Activated naive CD8-positive, alpha-beta T cell (primary cell): ENCODE results near the gene GNB3.
"Not testable (repeated sequence)": the region's sequence is repeated elsewhere in the genome, so short reads cannot be mapped to it uniquely, and the experiment has no call there.

Experiments used
- H3K27ac Mint-ChIP-seq: one replicate; pipeline ENCODE4 v1.8.0; 2021; ENCODE audit warnings: mixed read lengths
- H3K27me3 Mint-ChIP-seq: one replicate; pipeline ENCODE4 v1.8.0; 2021; ENCODE audit warnings: mixed read lengths
- H3K36me3 Mint-ChIP-seq: one replicate; pipeline ENCODE4 v1.8.0; 2021; ENCODE audit warnings: mixed read lengths
- H3K4me1 Mint-ChIP-seq: one replicate; pipeline ENCODE4 v1.8.0; 2021; ENCODE audit warnings: low read depth, mixed read lengths
- H3K4me3 Mint-ChIP-seq: one replicate; pipeline ENCODE4 v1.8.0; 2021; ENCODE audit warnings: mild to moderate bottlenecking, mixed read lengths
- H3K9me3 Mint-ChIP-seq: one replicate; pipeline ENCODE4 v1.8.0; 2021; ENCODE audit warnings: low read depth, mixed read lengths

Gene GNB3

GRCh38 chr12:6888794-6889193, 48.1 kb downstream of the GNB3 start:
- not testable (repeated sequence) for H3K4me3 Mint-ChIP-seq, H3K27ac Mint-ChIP-seq, H3K27me3 Mint-ChIP-seq, H3K36me3 Mint-ChIP-seq, H3K9me3 Mint-ChIP-seq
- peaks cover 14% of the 10 kb centered on the region for H3K4me1 Mint-ChIP-seq

- not testable (repeated sequence) for H3K36me3 Mint-ChIP-seq, H3K27me3 Mint-ChIP-seq, H3K9me3 Mint-ChIP-seq
- Mint-ChIP-seq H3K27ac (peak overlapping the region; percentile 94), H3K4me3 (peak overlapping the region; percentile 78), H3K4me1 (peaks cover 14% of the 10 kb centered on the region)
Observed at GRCh38 chr12:6889775-6890573, 49.2 kb downstream of the GNB3 start.

- no peaks in the 10 kb centered on the region for H3K36me3 Mint-ChIP-seq
- peak overlapping the region; percentile 94 for H3K27ac Mint-ChIP-seq
- peaks cover 14% of the 10 kb centered on the region for H3K4me1 Mint-ChIP-seq
- H3K27me3 Mint-ChIP-seq, result no peaks in the 10 kb centered on the region
- no peaks in the 10 kb centered on the region for H3K9me3 Mint-ChIP-seq
- H3K4me3 Mint-ChIP-seq, result peak overlapping the region; percentile 78
Observed at GRCh38 chr12:6890789-6891645, 50.3 kb downstream of the GNB3 start.

- Mint-ChIP-seq H3K4me1 (peaks cover 14% of the 10 kb centered on the region), H3K9me3 (no peaks in the 10 kb centered on the region), H3K27me3 (no peaks in the 10 kb centered on the region), H3K36me3 (no peaks in the 10 kb centered on the region), H3K4me3 (peak overlapping the region; percentile 78), H3K27ac (peak overlapping the region; percentile 92)
Observed at GRCh38 chr12:6891646-6892001, 50.9 kb downstream of the GNB3 start.

GRCh38 chr12:6892683-6893082, 52.0 kb downstream of the GNB3 start:
- not testable (repeated sequence) for H3K36me3 Mint-ChIP-seq, H3K27me3 Mint-ChIP-seq, H3K9me3 Mint-ChIP-seq
- H3K4me1 Mint-ChIP-seq, result peaks cover 14% of the 10 kb centered on the region
- H3K27ac Mint-ChIP-seq, result peak overlapping the region; percentile 64
- peak overlapping the region; percentile 42 for H3K4me3 Mint-ChIP-seq

GRCh38 chr12:6894321-6894720, 53.6 kb downstream of the GNB3 start:
- Mint-ChIP-seq H3K27ac (no peak overlapping the region), H3K27me3 (no peaks in the 10 kb centered on the region), H3K4me1 (peaks cover 14% of the 10 kb centered on the region), H3K36me3 (no peaks in the 10 kb centered on the region), H3K4me3 (no peak overlapping the region), H3K9me3 (no peaks in the 10 kb centered on the region)
